CD4-positive, alpha-beta T cell treated with Interleukin-15 for 4 hours (primary cell): ENCODE results near the gene LY6G5C.

Experiments
- DNase-seq: peaks from one replicate; pipeline ENCODE4 v3.0.0-alpha.2; 2020; ENCODE audit warnings: low spot score

LY6G5C gene, protein sequence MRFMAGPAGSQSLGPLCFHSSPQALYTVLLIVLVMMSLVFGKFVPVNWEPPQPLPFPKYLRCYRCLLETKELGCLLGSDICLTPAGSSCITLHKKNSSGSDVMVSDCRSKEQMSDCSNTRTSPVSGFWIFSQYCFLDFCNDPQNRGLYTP

GRCh38 chr6:31680226-31681134 lies at the start of gene LY6G5C:
TSS of gene LY6G5C (minus strand) at chr6:31681067. CDS start at chr6:31680373, 694 bp downstream.
- DNase-seq: peak; percentile 78

DNA sequence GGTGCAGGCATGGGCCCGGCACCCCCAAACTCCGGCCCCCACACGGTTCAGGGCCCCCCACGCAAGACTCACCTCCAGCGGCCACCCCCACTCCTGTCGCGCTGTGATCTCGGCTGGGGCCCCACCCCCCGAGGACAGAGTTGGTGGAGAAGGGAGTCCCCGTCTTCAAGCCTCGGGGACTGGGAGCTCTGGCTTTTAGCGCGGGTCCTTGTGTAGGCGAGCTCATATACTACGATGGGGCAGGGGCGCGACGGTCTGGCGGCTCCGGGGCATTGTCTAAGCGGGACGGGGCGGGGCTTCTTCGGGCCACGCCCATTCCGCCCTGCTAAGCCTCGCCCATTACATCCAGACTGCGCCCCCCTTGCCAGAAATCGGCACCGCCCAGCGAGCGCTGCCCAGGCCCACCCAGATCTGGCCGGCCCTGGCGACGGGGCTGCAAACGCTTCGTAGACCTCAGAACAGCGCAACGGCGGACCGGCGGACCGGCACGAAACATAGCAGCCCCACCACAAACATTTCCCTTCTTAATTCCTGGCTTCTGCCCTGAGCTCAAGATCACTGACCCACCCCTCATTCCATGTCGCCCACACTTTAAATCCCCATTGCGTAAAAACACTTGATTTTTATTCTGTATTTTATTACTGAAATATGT lies 49.2 kb upstream of the LY6G5C start:
- peak; percentile 58 for DNase-seq

- DNase-seq: peak; percentile 80
These were observed 48.7 kb upstream of the LY6G5C start for GRCh38 chr6:31729515-31729978.

GRCh38 chr6:31728767-31729514 lies 48.1 kb upstream of the LY6G5C start, which contains the start of gene DDAH2:
TSS of gene DDAH2 (minus strand) at chr6:31729299. CDS start at chr6:31729161, 138 bp downstream.
- no peak for DNase-seq

- DNase-seq: no peak
These were observed 47.1 kb upstream of the LY6G5C start for GRCh38 chr6:31727717-31728671.

- no peak for DNase-seq
These were observed 46.3 kb upstream of the LY6G5C start for GRCh38 chr6:31727034-31727716.

DNA sequence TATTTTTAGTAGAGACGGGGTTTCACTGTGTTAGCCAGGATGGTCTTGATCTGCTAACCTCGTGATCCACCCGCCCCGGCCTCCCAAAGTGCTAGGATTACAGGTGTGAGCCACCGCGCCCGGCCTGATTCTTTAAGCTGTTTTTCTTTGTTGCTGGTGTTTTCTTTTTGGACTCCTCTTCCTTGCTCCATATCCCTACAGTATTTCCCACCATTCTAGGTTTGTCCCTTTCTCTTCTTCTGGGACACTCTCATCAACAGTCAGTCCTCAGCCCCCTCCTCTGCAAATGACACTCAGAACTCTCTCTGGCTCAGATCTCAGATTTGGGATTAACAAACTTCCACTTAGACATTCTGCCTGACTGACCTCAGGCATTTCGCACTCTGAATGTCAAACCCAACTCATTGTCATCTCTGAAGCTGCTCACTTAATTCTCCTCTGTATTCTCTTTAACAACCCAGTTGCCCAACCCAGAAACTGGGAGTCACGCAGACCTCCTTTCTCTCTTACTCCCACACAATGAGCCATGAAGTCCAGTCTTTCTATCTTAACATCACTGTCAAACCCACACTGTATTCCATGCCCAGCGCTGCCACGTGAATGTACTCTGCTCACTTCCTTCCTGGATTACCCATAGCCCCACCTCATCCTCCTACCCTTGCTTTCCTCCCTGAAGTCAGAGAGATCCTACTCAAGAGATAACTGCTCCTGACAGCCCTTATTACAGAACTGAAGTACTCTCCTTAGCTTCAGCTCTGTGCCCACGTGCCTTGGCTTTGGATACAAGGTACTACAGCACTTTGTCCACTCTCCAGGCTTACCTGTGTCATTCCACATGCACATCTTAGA lies 44.9 kb upstream of the LY6G5C start:
- no peak for DNase-seq

- DNase-seq: no peak
These were observed 43.3 kb upstream of the LY6G5C start for GRCh38 chr6:31723980-31724691.

DNA sequence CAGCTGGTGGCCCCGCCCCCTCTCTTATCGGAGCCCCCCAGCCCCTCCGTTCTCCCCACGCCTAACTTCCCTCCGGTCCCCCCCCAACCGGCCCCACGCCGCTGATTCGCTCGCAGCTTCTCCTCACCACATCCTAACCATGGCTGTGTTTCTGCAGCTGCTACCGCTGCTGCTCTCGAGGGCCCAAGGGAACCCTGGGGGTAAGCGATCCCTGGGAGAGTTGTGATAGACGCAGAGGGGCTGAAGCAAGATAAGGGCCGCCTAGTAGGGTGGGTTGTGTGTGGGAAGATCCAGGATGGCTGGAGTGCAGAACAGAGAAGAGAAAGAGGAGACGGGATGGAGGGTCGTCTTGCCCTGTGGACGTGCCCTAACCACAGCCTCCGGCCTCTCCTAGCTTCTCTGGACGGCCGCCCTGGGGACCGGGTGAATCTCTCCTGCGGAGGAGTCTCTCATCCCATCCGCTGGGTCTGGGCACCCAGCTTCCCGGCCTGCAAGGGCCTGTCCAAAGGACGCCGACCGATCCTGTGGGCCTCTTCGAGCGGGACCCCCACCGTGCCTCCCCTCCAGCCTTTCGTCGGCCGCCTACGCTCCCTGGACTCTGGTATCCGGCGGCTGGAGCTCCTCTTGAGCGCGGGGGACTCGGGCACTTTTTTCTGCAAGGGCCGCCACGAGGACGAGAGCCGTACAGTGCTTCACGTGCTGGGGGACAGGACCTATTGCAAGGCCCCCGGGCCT lies 42.5 kb upstream of the LY6G5C start, which contains the start of gene MPIG6B:
Gene MPIG6B (plus strand): TSS at position 129 of the 735 bp plus-strand sequence. CDS start 11 bp downstream, at position 140.
- no peak for DNase-seq

DNA sequence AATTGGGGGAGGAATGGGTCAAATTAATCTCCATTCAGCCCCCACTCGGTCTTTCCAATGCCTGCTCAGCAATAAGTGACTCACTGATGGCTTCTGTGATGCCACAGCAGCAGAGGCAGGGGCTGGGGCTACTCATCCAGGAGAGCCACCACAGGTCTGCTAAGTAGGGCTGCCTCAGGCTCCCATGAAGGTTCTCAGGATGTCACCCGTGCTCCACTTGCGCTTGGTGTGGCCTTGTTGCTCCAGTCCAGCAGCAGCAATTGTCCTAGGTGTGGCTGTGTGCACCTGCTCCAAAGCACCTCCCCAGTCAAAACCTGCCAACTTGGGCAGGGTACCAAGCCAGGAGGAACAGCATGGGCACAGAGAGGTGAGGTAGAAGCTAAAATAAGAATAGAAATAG lies 41.3 kb upstream of the LY6G5C start:
- no peak for DNase-seq

DNA sequence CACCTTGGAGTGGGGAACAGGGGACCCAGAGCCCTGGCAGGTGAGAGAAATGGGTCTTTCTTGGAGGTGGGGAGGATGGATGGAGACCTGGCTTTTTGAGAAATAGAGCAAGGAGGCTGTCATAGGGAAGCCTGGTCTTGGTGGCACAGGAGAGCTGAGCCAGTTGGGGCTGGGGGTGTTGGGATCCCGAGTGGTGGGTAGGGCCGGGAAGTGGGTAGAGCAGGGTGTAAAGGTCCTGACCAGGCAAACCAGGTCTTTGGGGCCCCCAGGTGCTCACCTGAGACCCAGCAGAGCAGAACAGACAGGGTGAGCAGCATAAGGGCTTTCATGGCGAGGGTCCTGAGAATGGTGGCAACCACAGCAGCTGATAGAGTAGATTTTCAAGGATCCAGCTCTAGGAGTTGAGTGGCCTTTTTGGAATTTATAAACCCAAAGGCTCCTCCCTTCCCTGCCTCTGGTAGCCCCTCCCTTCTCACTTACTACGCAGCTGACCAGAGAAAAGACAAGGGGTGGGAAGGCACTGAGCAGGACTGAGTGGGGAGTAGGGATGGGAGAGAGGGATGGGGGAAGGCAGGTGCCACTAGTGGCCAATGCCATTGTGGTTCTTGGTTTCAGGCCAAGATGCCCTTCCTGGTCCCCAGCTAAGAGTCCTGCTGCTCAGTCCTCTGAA lies 40.6 kb upstream of the LY6G5C start, which contains the start of gene LY6G6C:
Gene LY6G6C (minus strand): TSS at position 396 of the 670 bp plus-strand sequence. CDS start 67 bp downstream, at position 329.
- no peak for DNase-seq

DNA sequence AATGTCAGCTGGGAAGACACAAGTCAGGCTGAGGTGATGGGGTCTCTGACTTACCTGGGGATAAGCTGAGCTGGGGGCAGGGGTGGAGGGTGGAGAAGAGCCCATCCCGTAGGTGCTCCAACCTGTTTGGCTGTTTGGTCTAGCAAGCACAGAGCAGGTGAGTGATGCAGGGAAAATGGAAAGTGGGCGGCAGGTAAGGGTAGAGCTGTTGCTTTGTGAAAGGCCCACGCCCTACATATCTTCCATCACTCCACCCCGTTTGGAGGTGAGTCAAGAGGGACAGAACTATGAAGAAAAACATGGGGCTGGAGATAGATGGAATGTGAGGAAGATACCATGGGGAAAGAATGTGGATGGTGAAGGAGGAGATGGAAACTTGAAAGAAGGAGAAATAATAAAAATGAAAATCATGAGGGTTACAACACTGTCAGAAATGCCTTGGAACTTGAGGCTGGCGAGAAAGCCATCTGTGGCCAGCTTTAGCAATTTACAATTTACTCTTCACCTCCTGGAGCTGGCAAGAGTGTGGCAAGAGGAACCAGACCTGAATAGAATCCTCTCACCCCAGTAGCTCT lies 39.4 kb upstream of the LY6G5C start:
- DNase-seq: no peak

- DNase-seq: no peak
These were observed 38.1 kb upstream of the LY6G5C start for GRCh38 chr6:31719001-31719400.

DNA sequence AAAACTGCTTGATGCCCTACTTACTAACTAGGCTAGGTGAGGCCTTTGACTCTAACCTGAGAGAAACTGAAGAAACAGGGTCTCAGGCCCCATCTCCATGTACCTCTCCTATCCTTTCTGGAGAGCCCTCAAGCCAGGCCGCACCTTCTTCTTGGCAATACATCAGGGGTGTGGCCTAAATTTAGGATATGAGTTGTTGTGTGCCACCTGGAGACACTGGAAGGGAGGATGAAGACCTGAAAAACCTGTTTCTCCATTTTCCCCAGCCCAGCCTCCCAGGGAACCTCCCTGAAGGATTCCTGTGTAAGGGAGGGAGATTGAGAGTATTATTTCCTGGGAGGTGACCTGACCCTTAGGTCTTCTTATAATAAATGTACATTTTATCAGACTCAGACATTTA lies 37.4 kb upstream of the LY6G5C start:
- no peak for DNase-seq

- no peak for DNase-seq
These were observed 36.8 kb upstream of the LY6G5C start for GRCh38 chr6:31717499-31718222.
